Measurements from ENCODE around the gene MSX2. TPM values are rescaled to one million over a fixed set of nuclear protein-coding genes. Genes with fewer than 3 reads are reported as not detected.

Gene MSX2
- total RNA-seq, 1 experiment from 2014 or later = not detected

DNA sequence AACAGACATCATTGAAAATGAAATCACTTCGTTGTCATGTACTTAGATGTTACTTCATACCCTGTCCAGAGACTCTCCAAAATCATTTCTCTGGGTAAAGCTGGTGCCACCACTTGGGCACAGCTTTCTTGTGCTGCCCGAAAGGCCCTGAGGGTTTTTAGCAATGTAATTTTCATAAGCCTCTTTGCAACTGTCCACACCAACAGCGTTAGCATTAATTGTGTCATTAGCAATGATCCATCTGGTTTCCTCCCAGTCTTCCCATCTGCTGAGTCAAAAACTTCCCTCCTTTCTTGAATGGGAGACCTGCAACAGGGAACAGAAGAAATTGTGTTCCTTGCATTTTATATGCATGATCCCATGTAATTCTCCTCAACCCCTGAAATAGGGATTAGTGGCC is 8.6 kb upstream of the MSX2 start:
- BruUV-seq (replicated peaks) = no TSS peak
- Histone ChIP-seq H3K27me3 (ENCODE audit: insufficient read depth, low read depth) (peaks cover 89% of the 10 kb centered on the region), H4K20me1 (ENCODE audit: insufficient read depth) (no peaks in the 10 kb centered on the region), H3K4me2 (no peak overlapping the region), H3K4me3 (no peak overlapping the region), H3F3A (ENCODE audit: insufficient read depth, low read depth) (no peaks in the 10 kb centered on the region), H3K36me3 (ENCODE audit: low read depth) (no peaks in the 10 kb centered on the region), H2AFZ (no peak overlapping the region), H3K4me1 (replicated peaks; ENCODE audit: insufficient read depth) (no peaks in the 10 kb centered on the region), H3K9me3 (ENCODE audit: insufficient read depth, low read depth) (no peaks in the 10 kb centered on the region), H3K27ac (no peak overlapping the region), H3K9me2 (ENCODE audit: insufficient read depth) (no peaks in the 10 kb centered on the region), H3K79me2 (ENCODE audit: low read depth) (no peaks in the 10 kb centered on the region)
- DNase-seq = no peak
- intact Hi-C loops (cut with micrococcal nuclease; ENCODE audit: unreplicated experiment) = no loop called here
- TF ChIP-seq EZH2 (IDR thresholded peaks at IDR 0.05; ENCODE audit: low read depth) (no peak), CTCF (conservative IDR thresholded peaks at IDR 0.05) (no peak)
- ChIA-PET CTCF (no interaction called here), POLR2A (ENCODE audit: unreplicated experiment) (no interaction called here)

DNA sequence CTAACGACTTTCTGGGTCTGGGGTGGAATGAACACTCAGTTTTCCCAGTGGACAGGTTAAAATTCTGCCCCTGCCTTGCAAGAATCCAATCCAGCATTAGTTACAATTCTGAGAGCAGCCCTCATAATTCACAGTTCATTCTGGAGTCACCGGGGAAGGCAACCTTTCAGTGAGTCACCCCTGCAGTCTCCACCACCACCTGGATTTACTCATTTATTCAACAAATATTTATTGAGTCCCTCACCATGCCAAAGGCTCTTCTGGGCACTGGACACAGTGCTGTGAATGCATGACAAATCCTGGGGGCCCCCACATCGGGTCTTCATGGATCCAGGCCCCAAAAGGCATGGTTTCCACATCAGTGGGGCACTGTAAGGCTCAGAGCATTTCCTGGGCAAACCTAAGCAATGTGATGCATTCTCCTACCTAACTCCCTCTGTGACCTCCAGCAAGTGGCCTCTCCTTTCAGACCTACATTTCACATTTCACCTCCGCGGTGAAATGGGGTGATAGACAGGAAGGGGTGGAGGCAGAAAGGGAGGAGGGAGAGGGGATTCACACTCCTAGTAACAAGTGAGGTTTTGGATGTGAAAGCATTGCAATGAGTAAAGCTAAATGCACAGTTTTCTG is 6.4 kb upstream of the MSX2 start:
- no peak for DNase-seq
- peaks cover 85% of the 10 kb centered on the region for H3K27me3 ChIP-seq (ENCODE audit: insufficient read depth, low read depth)
- BruUV-seq (replicated peaks) = no TSS peak

DNA sequence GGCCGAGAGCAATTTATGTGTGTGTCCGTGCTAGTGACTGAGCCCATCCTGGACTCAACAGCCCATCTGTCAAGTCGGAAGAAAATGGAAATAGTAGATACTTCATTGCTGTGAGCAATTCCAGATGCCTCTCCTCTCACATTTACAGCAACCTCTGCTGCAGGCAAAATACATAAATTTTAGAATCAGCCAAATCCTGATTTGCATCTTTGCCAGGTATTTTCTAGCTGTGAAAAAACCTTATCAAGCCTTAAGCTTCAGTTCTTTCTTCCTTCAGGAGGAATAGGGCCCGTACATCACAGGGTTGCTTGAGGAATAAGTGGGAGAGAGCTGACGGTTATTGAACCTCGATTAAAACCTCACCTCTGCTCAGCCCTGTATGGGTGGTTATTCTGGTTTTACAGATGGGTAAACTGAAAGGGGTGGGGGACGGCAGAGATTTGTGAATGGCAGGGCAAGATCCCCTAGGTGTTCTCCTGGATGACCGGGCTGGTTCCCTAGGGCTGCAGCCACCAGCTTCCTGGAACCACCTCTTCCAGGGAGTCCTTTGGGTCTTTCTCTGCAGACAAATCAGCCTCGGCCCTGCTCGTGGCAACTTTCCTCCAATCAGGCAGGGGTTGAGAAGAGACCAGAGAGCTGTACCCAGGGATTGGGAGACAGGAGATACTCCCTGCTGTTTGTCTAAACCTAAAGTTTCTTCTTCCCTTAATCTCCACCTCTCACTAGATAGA is 5.3 kb upstream of the MSX2 start:
- no peak for DNase-seq
- Histone ChIP-seq H3K4me1 (replicated peaks; ENCODE audit: insufficient read depth) (no peaks in the 10 kb centered on the region), H2AFZ (no peak overlapping the region), H3K79me2 (ENCODE audit: low read depth) (no peaks in the 10 kb centered on the region), H3K36me3 (ENCODE audit: low read depth) (no peaks in the 10 kb centered on the region), H4K20me1 (ENCODE audit: insufficient read depth) (no peaks in the 10 kb centered on the region), H3K27ac (no peak overlapping the region), H3K4me3 (no peak overlapping the region), H3K9me3 (ENCODE audit: insufficient read depth, low read depth) (no peaks in the 10 kb centered on the region), H3K4me2 (no peak overlapping the region), H3K27me3 (ENCODE audit: insufficient read depth, low read depth) (peaks cover 87% of the 10 kb centered on the region), H3F3A (ENCODE audit: insufficient read depth, low read depth) (no peaks in the 10 kb centered on the region), H3K9me2 (ENCODE audit: insufficient read depth) (no peaks in the 10 kb centered on the region)
- ChIA-PET CTCF (no interaction called here), POLR2A (ENCODE audit: unreplicated experiment) (no interaction called here)
- TF ChIP-seq EZH2 (IDR thresholded peaks at IDR 0.05; ENCODE audit: low read depth) = no peak
- no TSS peak for BruUV-seq (replicated peaks)
- intact Hi-C loops (cut with micrococcal nuclease; ENCODE audit: unreplicated experiment) = no loop called here

More for the DNA sequence above, 6.4 kb upstream of the MSX2 start:
- ChIA-PET POLR2A (ENCODE audit: unreplicated experiment) (no interaction called here), CTCF (no interaction called here)
- H3K79me2 ChIP-seq (ENCODE audit: low read depth) = no peaks in the 10 kb centered on the region
- no peak overlapping the region for H2AFZ ChIP-seq
- intact Hi-C loops (cut with micrococcal nuclease; ENCODE audit: unreplicated experiment) = no loop called here
- TF ChIP-seq CTCF (conservative IDR thresholded peaks at IDR 0.05) (no peak), EZH2 (IDR thresholded peaks at IDR 0.05; ENCODE audit: low read depth) (no peak)
- H3F3A ChIP-seq (ENCODE audit: insufficient read depth, low read depth) = no peaks in the 10 kb centered on the region
- no peaks in the 10 kb centered on the region for H3K9me2 ChIP-seq (ENCODE audit: insufficient read depth)
- no peaks in the 10 kb centered on the region for H3K4me1 ChIP-seq (replicated peaks; ENCODE audit: insufficient read depth)
- H3K27ac ChIP-seq = no peak overlapping the region
- no peaks in the 10 kb centered on the region for H4K20me1 ChIP-seq (ENCODE audit: insufficient read depth)
- no peak overlapping the region for H3K4me3 ChIP-seq
- no peaks in the 10 kb centered on the region for H3K9me3 ChIP-seq (ENCODE audit: insufficient read depth, low read depth)
- H3K36me3 ChIP-seq (ENCODE audit: low read depth) = no peaks in the 10 kb centered on the region
- H3K4me2 ChIP-seq = no peak overlapping the region

Measured in PC-9 (cell line).